Psoas muscle (tissue), 8 donors: ENCODE measurements around the gene HOXD3. TPM values are rescaled to one million over a fixed set of nuclear protein-coding genes. Genes with fewer than 3 reads are reported as not detected.
A peak's percentile ranks its signal among the peaks of the same experiment; 100 is the strongest.

Source experiments
- ATAC-seq, 4 donors: fragments of 200-7000 bp; cut with Tn5 transposase; one replicate each; pipeline ENCODE4 v1.9.1; 2020; ENCODE audit warnings: moderate library complexity in 3 of 4, mild to moderate bottlenecking in 2 of 4
- DNase-seq, 2 donors: peaks; one replicate each; pipeline ENCODE4 v3.0.0-alpha.2; 2020
- H3K27ac ChIP-seq: fragments of 200-600 bp; one replicate; pipeline ENCODE4 v1.8.0; 2022
- H3K27me3 ChIP-seq, 3 donors: fragments of 200-600 bp in 1 of 3; one replicate each; pipeline versions ENCODE4 v1.6.1 to v1.8.0; 2013 to 2022; ENCODE audit warnings: low read length in 2 of 3, mild to moderate bottlenecking in 2 of 3, moderate library complexity in 1 of 3; ENCODE audit not compliant: insufficient read depth in 3 of 3
- H3K36me3 ChIP-seq, 2 donors: fragments of 200-600 bp in 1 of 2; one replicate each; pipeline versions ENCODE4 v1.6.1 to v1.8.0; 2013 to 2022; ENCODE audit warnings: low read depth in 1 of 2, mild to moderate bottlenecking in 1 of 2, moderate library complexity in 1 of 2; ENCODE audit not compliant: insufficient read depth in 1 of 2
- H3K4me1 ChIP-seq: fragments of 200-600 bp; one replicate; pipeline ENCODE4 v1.8.0; 2022
- H3K4me3 ChIP-seq: fragments of 200-600 bp; one replicate; pipeline ENCODE4 v1.8.0; 2022; ENCODE audit warnings: mild to moderate bottlenecking
- H3K9me3 ChIP-seq: fragments of 200-600 bp; one replicate; pipeline ENCODE4 v1.8.0; 2022
- CTCF ChIP-seq: fragments of 200-600 bp; IDR thresholded peaks from one replicate; pipeline ENCODE4 v1.8.0; 2022; ENCODE audit warnings: antibody characterized with exemption
- WGBS, 3 donors: extraction: QIAGEN DNeasy Blood & Tissue Kit; methylation state at CpG; one replicate each; pipeline versions ENCODE4 v1.1.6 to v1.1.7; 2013; 5-methylcytosine and 5-hydroxymethylcytosine counted together
- intact Hi-C, 2 donors: fragments of 100-400 bp; cut with DNase I; formaldehyde crosslinking; loops; one replicate each; pipeline versions ENCODE4 v1.11.0 to v1.14.2; 2022
- polyA plus RNA-seq, 3 donors: library from polyadenylated mRNA; stranded (reverse); fragments of 200-250 nt; gene quantifications; one replicate each; pipeline ENCODE4 v1.2.3, GENCODE V29; 2013
- total RNA-seq, 4 donors: library from RNA; stranded (reverse); fragmentation: NEBNext Ultra II Directional in 2 of 4; extraction: Animal tissue kit (Norgen Biotek cat#: 25700) in 2 of 4; gene quantifications; one replicate each; pipeline versions ENCODE4 v1.2.1 to v1.2.4, GENCODE V29; 2021 to 2023
- donor health status: healthy with polysubstance abuse.
- donor health status: DM: no; HTN: no; CAD: no; lungs with moderate emphysema.
- donor health status: Bipolar disorder and iron deficiency.
- donor health status: healthy.
- donor health status: DM: yes; HTN: yes; CAD: no.
- donor health status: DM: no; HTN: no; CAD: no.
- donor health status: DM: no; HTN: no; CAD: no.
- donor health status: DM: yes; HTN: yes; CAD: no.

The HOXD3 gene
- total and polyA plus RNA-seq, 7 donors: 0.64 to 3.8 (median 1.1) TPM

GRCh38 chr2:176137906-176138305, 19.2 kb upstream of the HOXD3 start:
- intact Hi-C loops: loop anchor here in 1 of 2 donors (5.0 kb wide), 1 partner anchor 399 kb away; no protein-coding TSS in a partner anchor

GRCh38 chr2:176138526-176138922, 18.6 kb upstream of the HOXD3 start:
- peak overlapping the region; percentile 89 for H3K4me3 ChIP-seq
- peak overlapping the region; percentile 93 for H3K27ac ChIP-seq
- ATAC-seq: no peak
- no peaks in the 10 kb centered on the region for H3K9me3 ChIP-seq
- TF ChIP-seq CTCF: no peak
- H3K36me3 ChIP-seq: no peaks in the 10 kb centered on the region
- H3K4me1 ChIP-seq: peaks cover 24% of the 10 kb centered on the region
- no peak for DNase-seq
- no peaks in the 10 kb centered on the region for H3K27me3 ChIP-seq
- WGBS, 3 donors: 26 to 32% (median 31%) methylated on average over 14 of the region's 14 CpGs
- intact Hi-C loops: loop anchor here in 1 of 2 donors (5.0 kb wide), 1 partner anchor 399 kb away; no protein-coding TSS in a partner anchor

More at GRCh38 chr2:176137906-176138305, 19.2 kb upstream of the HOXD3 start:
- Histone ChIP-seq H3K27ac (peak overlapping the region; percentile 93), H3K4me3 (peak overlapping the region; percentile 89), H3K27me3 (no peaks in the 10 kb centered on the region), H3K9me3 (no peaks in the 10 kb centered on the region), H3K36me3 (no peaks in the 10 kb centered on the region), H3K4me1 (peaks cover 30% of the 10 kb centered on the region)
- 48 to 59% (median 57%) methylated on average over 8 of the region's 8 CpGs for WGBS, 3 donors
- TF ChIP-seq CTCF: no peak
- ATAC-seq (no peak), DNase-seq (no peak)

GRCh38 chr2:176138923-176139660, 18.0 kb upstream of the HOXD3 start:
- Histone ChIP-seq H3K4me3 (peak overlapping the region; percentile 89), H3K9me3 (no peaks in the 10 kb centered on the region), H3K36me3 (no peaks in the 10 kb centered on the region), H3K27me3 (no peaks in the 10 kb centered on the region), H3K27ac (peak overlapping the region; percentile 93), H3K4me1 (peaks cover 22% of the 10 kb centered on the region)
- 24 to 32% (median 27%) methylated on average over 28 of the region's 28 CpGs for WGBS, 3 donors
- intact Hi-C loops: loop anchor here in 1 of 2 donors (5.0 kb wide), 1 partner anchor 398 kb away; no protein-coding TSS in a partner anchor
- no peak for TF ChIP-seq CTCF
- DNase-seq (peak in 1 of 2 donors; percentile 51), ATAC-seq (peak in 2 of 4 donors; percentile 29 to 31)

GRCh38 chr2:176139661-176140512, 17.2 kb upstream of the HOXD3 start:
- H3K36me3 ChIP-seq: no peaks in the 10 kb centered on the region
- peak overlapping the region; percentile 93 for H3K27ac ChIP-seq
- no peaks in the 10 kb centered on the region for H3K9me3 ChIP-seq
- H3K4me3 ChIP-seq: peak overlapping the region; percentile 89
- 23 to 30% (median 24%) methylated on average over 40 to 41 of the region's 41 CpGs for WGBS, 3 donors
- DNase-seq (no peak), ATAC-seq (peak in 3 of 4 donors; percentile 52 to 57 (median 56))
- intact Hi-C loops: loop anchor here (1.0 to 5.0 kb wide), 7 partner anchors 132 to 497 kb away; no protein-coding TSS in a partner anchor
- no peak for TF ChIP-seq CTCF
- H3K27me3 ChIP-seq: no peaks in the 10 kb centered on the region
- H3K4me1 ChIP-seq: peaks cover 19% of the 10 kb centered on the region
